ENCODE data around the gene MAS1L. TPM values are rescaled to one million over a fixed set of nuclear protein-coding genes. Genes with fewer than 3 reads are reported as not detected.

The MAS1L gene
- total RNA-seq, 1 donor from 2014 or later = not detected

- H2AFZ ChIP-seq (replicated peaks) = no peak overlapping the region
- peaks cover 4% of the 10 kb centered on the region for H3K4me1 Mint-ChIP-seq
- no peak overlapping the region for H3K27ac Mint-ChIP-seq
Observed at GRCh38 chr6:29501106-29501505, 13.3 kb upstream of the MAS1L start.

GRCh38 chr6:29500594-29500993 is 12.8 kb upstream of the MAS1L start:
- Histone ChIP-seq H3K79me2 (ENCODE audit: low read depth) (no peaks in the 10 kb centered on the region), H3K4me1 (no peaks in the 10 kb centered on the region), H3K4me2 (no peak overlapping the region), H3K9me3 (ENCODE audit: low read depth) (no peaks in the 10 kb centered on the region), H3K4me3 (no peak overlapping the region), H3K9ac (no peak overlapping the region), H3K27ac (no peak overlapping the region), H2AFZ (replicated peaks) (no peak overlapping the region), H4K20me1 (ENCODE audit: low read depth) (no peaks in the 10 kb centered on the region), H3K27me3 (no peaks in the 10 kb centered on the region), H3K36me3 (no peaks in the 10 kb centered on the region), H3F3A (ENCODE audit: low read depth) (no peaks in the 10 kb centered on the region)
- H3K27ac Mint-ChIP-seq = no peak overlapping the region
- TF ChIP-seq EZH2 (IDR thresholded peaks at IDR 0.05) (no peak), EZH2phosphoT487 (IDR thresholded peaks at IDR 0.05) (no peak), CTCF (IDR thresholded peaks at IDR 0.05) (no peak)
- H3K4me1 Mint-ChIP-seq = peaks cover 4% of the 10 kb centered on the region
- DNase-seq (ENCODE audit: low spot score) = no peak
- H3K36me3 Mint-ChIP-seq = peaks cover 2% of the 10 kb centered on the region
- no peak overlapping the region for H3K4me3 Mint-ChIP-seq
- peaks cover 2% of the 10 kb centered on the region for H3K9me3 Mint-ChIP-seq
- H3K27me3 Mint-ChIP-seq (ENCODE audit: insufficient read depth, low read depth) = peaks cover 4% of the 10 kb centered on the region

More at GRCh38 chr6:29501106-29501505, 13.3 kb upstream of the MAS1L start:
- no peak overlapping the region for H3K4me2 ChIP-seq
- Mint-ChIP-seq H3K36me3 (peaks cover 2% of the 10 kb centered on the region), H3K27me3 (ENCODE audit: insufficient read depth, low read depth) (peaks cover 4% of the 10 kb centered on the region), H3K4me3 (no peak overlapping the region), H3K9me3 (peaks cover 3% of the 10 kb centered on the region)
- no peak overlapping the region for H3K27ac ChIP-seq
- H3K9me3 ChIP-seq (ENCODE audit: low read depth) = no peaks in the 10 kb centered on the region
- TF ChIP-seq EZH2 (IDR thresholded peaks at IDR 0.05) = no peak
- no peak for TF ChIP-seq EZH2phosphoT487 (IDR thresholded peaks at IDR 0.05)
- TF ChIP-seq CTCF (IDR thresholded peaks at IDR 0.05) = no peak
- H3K4me1 ChIP-seq = no peaks in the 10 kb centered on the region
- DNase-seq (ENCODE audit: low spot score) = no peak
- H3F3A ChIP-seq (ENCODE audit: low read depth) = no peaks in the 10 kb centered on the region
- no peaks in the 10 kb centered on the region for H3K27me3 ChIP-seq
- no peaks in the 10 kb centered on the region for H3K79me2 ChIP-seq (ENCODE audit: low read depth)
- H3K9ac ChIP-seq = no peak overlapping the region
- no peak overlapping the region for H3K4me3 ChIP-seq
- no peaks in the 10 kb centered on the region for H3K36me3 ChIP-seq
- H4K20me1 ChIP-seq (ENCODE audit: low read depth) = no peaks in the 10 kb centered on the region

- no peaks in the 10 kb centered on the region for H3F3A ChIP-seq (ENCODE audit: low read depth)
Observed at GRCh38 chr6:29499704-29500103, 11.9 kb upstream of the MAS1L start.

More at GRCh38 chr6:29499704-29500103, 11.9 kb upstream of the MAS1L start:
- Histone ChIP-seq H2AFZ (replicated peaks) (no peak overlapping the region), H3K4me3 (no peak overlapping the region), H4K20me1 (ENCODE audit: low read depth) (no peaks in the 10 kb centered on the region), H3K27me3 (no peaks in the 10 kb centered on the region), H3K4me2 (no peak overlapping the region), H3K9ac (no peak overlapping the region), H3K4me1 (no peaks in the 10 kb centered on the region), H3K79me2 (ENCODE audit: low read depth) (no peaks in the 10 kb centered on the region), H3K27ac (no peak overlapping the region), H3K9me3 (ENCODE audit: low read depth) (no peaks in the 10 kb centered on the region), H3K36me3 (no peaks in the 10 kb centered on the region)
- H3K27ac Mint-ChIP-seq = no peak overlapping the region
- no peak overlapping the region for H3K4me3 Mint-ChIP-seq
- TF ChIP-seq EZH2phosphoT487 (IDR thresholded peaks at IDR 0.05) (no peak), EZH2 (IDR thresholded peaks at IDR 0.05) (no peak), CTCF (IDR thresholded peaks at IDR 0.05) (no peak)
- H3K9me3 Mint-ChIP-seq = no peaks in the 10 kb centered on the region
- H3K4me1 Mint-ChIP-seq = peaks cover 4% of the 10 kb centered on the region
- peaks cover 2% of the 10 kb centered on the region for H3K27me3 Mint-ChIP-seq (ENCODE audit: insufficient read depth, low read depth)
- H3K36me3 Mint-ChIP-seq = no peaks in the 10 kb centered on the region
- no peak for DNase-seq (ENCODE audit: low spot score)

Data from neural progenitor cell (in vitro differentiated cells).